GM21367 (cell line): ENCODE data around the gene UTY.
"Not testable (repeated sequence)": the region's sequence is repeated elsewhere in the genome, so short reads cannot be mapped to it uniquely, and the experiment has no call there.

Experiments
- ATAC-seq: cut with Tn5 transposase; IDR thresholded peaks from one replicate; pipeline ENCODE4 v1.9.1; 2021; ENCODE audit not compliant: unreplicated experiment

The UTY gene

DNA sequence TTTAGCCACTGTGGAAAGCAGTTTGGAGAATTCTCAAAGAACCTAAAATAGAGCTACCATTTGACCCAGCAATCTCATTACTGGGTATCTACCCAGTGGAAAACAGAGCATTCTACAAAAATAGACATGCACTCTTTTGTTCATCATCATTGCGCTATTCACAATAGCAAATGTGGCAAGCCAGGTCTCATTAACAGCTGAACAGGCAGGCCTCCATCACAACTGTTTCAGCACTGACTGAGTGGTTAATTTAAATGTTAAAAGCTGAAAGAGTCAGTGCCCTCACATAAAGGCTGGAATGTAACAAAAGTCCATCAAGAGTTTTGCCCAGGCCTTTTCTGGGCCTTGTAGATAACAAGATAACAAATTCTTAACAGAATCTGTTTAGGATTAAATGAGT, 166.9 kb downstream of the UTY start:
- ATAC-seq = no peak

- ATAC-seq = no peak
Observed at GRCh38 chrY:13307959-13308358, 171.9 kb downstream of the UTY start.

DNA sequence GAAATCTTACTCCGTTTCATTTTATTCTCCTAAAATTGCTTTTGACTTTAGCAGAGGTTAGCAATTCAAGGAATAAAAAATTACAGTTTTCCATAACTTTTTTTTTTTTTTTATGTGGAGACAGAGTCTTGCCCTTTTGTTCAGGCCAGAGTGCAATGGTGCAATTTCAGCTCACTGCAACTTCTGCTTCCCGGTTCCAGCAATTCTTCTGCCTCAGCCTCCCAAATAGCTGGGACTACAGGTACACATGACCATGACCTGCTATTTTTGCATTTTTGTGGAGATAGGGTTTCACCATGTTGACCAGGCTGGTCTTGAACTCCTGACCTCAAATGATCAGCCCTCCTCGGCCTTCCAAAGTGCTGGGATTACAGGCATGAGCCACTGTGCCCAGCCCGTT, 179.0 kb downstream of the UTY start:
- no peak for ATAC-seq

GRCh38 chrY:13299411-13299810, 180.4 kb downstream of the UTY start:
- ATAC-seq = no peak

GRCh38 chrY:13296176-13296890, 183.5 kb downstream of the UTY start:
- no peak for ATAC-seq

DNA sequence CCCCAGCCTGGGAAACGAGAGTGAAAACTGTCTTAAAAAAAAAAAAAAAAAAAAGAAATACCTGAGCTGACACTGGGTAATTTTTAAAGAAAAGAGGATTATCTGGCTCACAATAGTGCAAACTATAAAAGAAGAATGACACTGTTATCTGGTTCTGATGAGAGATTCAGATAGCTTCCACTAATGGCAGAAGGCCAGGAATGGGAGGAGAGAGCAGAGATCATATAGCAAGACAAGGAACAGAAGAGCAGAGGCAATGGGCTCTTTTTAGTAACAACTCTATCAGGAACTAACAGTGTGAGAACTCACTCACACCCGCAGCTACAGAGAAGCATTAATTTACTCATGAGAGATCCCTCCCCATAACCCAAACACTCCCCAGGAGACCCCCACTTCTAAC, 184.8 kb downstream of the UTY start:
- ATAC-seq = no peak

GRCh38 chrY:13291199-13291598, 188.6 kb downstream of the UTY start:
- no peak for ATAC-seq

- ATAC-seq = not testable (repeated sequence)
Observed at GRCh38 chrY:13282151-13283054, 197.4 kb downstream of the UTY start.

DNA sequence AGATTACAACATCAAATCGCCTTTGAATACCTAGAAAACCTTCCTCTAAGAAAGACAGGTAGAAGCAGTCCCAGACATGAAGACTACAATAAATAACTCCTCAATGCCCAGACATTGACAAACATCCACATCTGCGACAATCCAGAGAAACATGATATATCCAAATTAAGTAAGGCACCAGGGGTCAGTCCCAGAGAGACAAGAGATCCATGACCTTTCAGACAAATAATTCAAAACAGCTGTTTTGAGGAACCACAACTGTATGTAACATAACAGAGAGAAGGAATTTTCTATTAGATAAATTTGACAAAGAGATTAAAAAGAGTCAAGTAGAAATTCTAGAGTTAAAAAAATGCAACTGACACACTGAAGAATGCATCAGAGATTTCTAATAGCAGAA, 200.3 kb downstream of the UTY start:
- no peak for ATAC-seq

DNA sequence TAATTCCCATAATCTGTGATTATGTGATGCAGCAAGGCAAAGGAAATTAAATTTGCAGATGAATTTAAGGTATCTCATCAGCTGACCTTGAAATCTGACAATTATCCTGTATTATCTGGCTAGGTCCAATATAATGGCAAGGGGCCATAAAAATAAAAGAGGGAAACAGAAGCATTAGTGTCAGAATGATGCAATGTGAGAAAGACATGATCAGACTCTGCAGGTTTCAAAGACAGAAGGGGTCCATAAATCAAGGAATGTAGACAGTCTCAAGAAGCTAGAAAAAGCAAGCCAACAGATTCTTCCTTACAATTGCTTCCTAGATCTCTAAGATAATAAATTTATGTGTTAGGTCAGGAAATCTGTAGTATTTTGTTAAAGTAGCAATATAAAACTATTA, 208.1 kb downstream of the UTY start:
- ATAC-seq = no peak

- ATAC-seq = not testable (repeated sequence)
Observed at GRCh38 chrY:13253941-13254440, 225.8 kb downstream of the UTY start.

DNA sequence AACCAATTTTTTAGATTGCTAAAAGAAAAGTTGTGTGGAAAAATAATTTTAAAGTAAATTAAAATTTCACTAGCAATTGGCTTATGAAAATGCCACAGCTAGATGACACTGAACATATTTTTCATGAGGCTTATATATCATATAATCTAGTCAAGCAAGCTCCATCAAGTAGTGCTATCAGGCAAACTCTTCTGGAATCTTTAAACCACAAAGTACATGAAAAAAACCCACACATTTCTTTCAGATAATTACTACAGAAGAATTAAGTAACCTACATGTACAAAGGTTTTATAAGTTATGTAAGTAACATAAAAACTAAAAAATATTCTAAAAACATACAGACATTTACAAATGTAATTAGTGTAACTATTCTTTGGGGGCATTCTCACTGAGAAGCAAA, 229.4 kb downstream of the UTY start:
- ATAC-seq = no peak

DNA sequence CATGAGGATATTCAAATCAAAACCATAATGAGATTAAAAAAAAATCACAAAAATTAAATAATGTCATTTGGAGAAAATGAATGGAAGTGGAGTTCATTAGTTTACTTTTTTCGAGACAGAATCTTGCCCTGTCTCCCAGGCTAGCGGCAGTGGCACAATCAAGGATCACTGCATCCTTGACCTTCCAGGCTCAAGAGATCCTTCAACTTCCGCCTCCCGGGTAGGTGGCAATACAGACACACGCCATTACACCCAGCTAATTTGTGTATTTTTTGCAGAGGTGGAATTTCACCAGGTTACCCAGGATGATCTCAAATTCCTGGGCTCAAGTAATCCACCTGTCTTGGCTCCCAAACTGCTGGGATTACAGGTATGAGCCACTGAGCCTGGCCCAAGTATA, 236.1 kb downstream of the UTY start:
- ATAC-seq = no peak

GRCh38 chrY:13233901-13234300, 245.9 kb downstream of the UTY start:
- ATAC-seq = no peak

- no peak for ATAC-seq
Observed at GRCh38 chrY:13233118-13233517, 246.7 kb downstream of the UTY start.

- ATAC-seq = no peak
Observed at GRCh38 chrY:13227354-13227953, 252.4 kb downstream of the UTY start.

DNA sequence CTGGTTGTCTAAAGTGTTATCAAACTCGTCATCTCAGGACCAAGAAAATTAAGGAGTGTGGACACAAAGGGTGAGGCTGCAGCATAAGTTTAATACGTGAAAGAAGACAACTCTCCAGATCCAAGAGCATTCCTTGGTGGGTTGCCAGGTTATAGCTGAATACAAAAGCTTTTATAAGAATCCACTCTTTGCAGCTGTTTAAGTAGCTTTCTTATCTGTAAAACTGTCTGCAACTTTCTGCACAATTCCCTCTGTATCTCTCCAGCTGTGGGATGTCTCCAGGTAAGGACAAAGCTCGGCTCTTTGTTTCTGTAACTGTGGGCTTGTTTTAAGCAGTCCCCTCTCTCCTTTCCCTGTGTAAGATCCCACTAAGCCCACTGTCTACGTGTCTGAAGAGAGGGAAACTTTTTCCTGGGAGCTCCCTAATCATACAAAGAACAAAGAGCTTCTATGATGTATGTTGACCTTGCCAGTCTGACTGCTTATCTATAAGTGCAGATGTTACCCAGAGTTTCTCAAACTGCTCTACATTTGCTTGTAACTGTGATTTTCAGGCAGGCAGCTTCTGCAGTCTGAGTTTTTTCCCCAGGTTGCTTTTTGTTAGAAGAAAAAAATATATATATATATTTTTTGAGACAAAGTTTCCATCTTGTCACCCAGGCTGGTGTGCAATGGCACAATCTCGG, 268.7 kb downstream of the UTY start:
- no peak for ATAC-seq

DNA sequence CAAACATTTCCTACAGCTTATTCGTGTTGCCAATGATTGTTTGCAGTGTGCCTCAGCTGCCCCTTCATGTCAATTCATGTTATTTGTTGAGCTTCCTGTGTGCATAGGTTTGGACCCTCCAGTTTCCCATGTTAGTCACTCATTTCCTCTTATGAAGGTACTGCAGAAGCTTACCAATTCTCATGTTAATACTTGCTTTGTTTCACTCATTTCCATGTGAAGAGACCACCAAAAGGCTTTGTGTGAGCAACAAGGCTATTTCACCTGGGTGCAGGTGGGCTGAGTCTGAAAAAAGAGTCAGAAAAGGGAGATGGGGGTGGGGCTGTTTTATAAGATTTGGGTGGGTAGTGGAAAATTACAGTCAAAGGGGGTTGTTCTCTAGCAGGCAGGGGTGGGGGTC, 274.6 kb downstream of the UTY start:
- no peak for ATAC-seq
